ENCODE results near the gene KIAA0513.

The KIAA0513 gene

GRCh38 chr16:85107083-85107482 is 79.5 kb downstream of the KIAA0513 start:
- in situ Hi-C loops (cut with HindIII; ENCODE audit: low pct_ligation_motif_present, low sequenced_read_pairs) = no loop called here
- Histone ChIP-seq H3K4me3 (ENCODE audit: low read depth, low read length) (no peak overlapping the region), H3K27ac (no peak overlapping the region), H3K27me3 (replicated peaks) (no peaks in the 10 kb centered on the region), H3K36me3 (replicated peaks) (no peaks in the 10 kb centered on the region)
- DNase-seq = no peak
- TF ChIP-seq CTCF (IDR thresholded peaks at IDR 0.05; ENCODE audit: low read depth, low read length, missing control alignments) = no peak

- Histone ChIP-seq H3K27ac (no peak overlapping the region), H3K27me3 (replicated peaks) (no peaks in the 10 kb centered on the region), H3K4me3 (ENCODE audit: low read depth, low read length) (no peak overlapping the region), H3K36me3 (replicated peaks) (no peaks in the 10 kb centered on the region)
- no peak for TF ChIP-seq CTCF (IDR thresholded peaks at IDR 0.05; ENCODE audit: low read depth, low read length, missing control alignments)
- DNase-seq = no peak
- in situ Hi-C loops (cut with HindIII; ENCODE audit: low pct_ligation_motif_present, low sequenced_read_pairs) = no loop called here
Observed at GRCh38 chr16:85107532-85107931, 79.9 kb downstream of the KIAA0513 start.

- H3K4me3 ChIP-seq (ENCODE audit: low read depth, low read length) = no peak overlapping the region
- in situ Hi-C loops (cut with HindIII; ENCODE audit: low pct_ligation_motif_present, low sequenced_read_pairs) = no loop called here
- H3K27ac ChIP-seq = no peak overlapping the region
- no peaks in the 10 kb centered on the region for H3K27me3 ChIP-seq (replicated peaks)
- DNase-seq = no peak
- TF ChIP-seq CTCF (IDR thresholded peaks at IDR 0.05; ENCODE audit: low read depth, low read length, missing control alignments) = no peak
- H3K36me3 ChIP-seq (replicated peaks) = no peaks in the 10 kb centered on the region
Observed at GRCh38 chr16:85110105-85110504, 82.5 kb downstream of the KIAA0513 start.

GRCh38 chr16:85111184-85111583 is 83.6 kb downstream of the KIAA0513 start:
- TF ChIP-seq CTCF (IDR thresholded peaks at IDR 0.05; ENCODE audit: low read depth, low read length, missing control alignments) = no peak
- DNase-seq = no peak
- in situ Hi-C loops (cut with HindIII; ENCODE audit: low pct_ligation_motif_present, low sequenced_read_pairs) = no loop called here
- Histone ChIP-seq H3K36me3 (replicated peaks) (no peaks in the 10 kb centered on the region), H3K27ac (no peak overlapping the region), H3K4me3 (ENCODE audit: low read depth, low read length) (no peak overlapping the region), H3K27me3 (replicated peaks) (no peaks in the 10 kb centered on the region)

- H3K27ac ChIP-seq = no peak within 1 kb of the TSS
- no peak for DNase-seq
- no peak within 1 kb of the TSS for H3K4me3 ChIP-seq (ENCODE audit: low read depth, low read length)
- no peaks in the 10 kb centered on the region for H3K36me3 ChIP-seq (replicated peaks)
- TF ChIP-seq CTCF (IDR thresholded peaks at IDR 0.05; ENCODE audit: low read depth, low read length, missing control alignments) = no peak
- H3K27me3 ChIP-seq (replicated peaks) = no peaks in the 10 kb centered on the region
- in situ Hi-C loops (cut with HindIII; ENCODE audit: low pct_ligation_motif_present, low sequenced_read_pairs) = no loop called here
Observed at GRCh38 chr16:85112364-85112763, 84.8 kb downstream of the KIAA0513 start, which contains the start of gene CIBAR2. Gene CIBAR2, minus strand, starts transcription at chr16:85112472. Its CDS starts 120 bp downstream, at chr16:85112352.

- Histone ChIP-seq H3K36me3 (replicated peaks) (no peaks in the 10 kb centered on the region), H3K27ac (no peak overlapping the region), H3K27me3 (replicated peaks) (no peaks in the 10 kb centered on the region), H3K4me3 (ENCODE audit: low read depth, low read length) (no peak overlapping the region)
- in situ Hi-C loops (cut with HindIII; ENCODE audit: low pct_ligation_motif_present, low sequenced_read_pairs) = no loop called here
- no peak for DNase-seq
- no peak for TF ChIP-seq CTCF (IDR thresholded peaks at IDR 0.05; ENCODE audit: low read depth, low read length, missing control alignments)
Observed at GRCh38 chr16:85113168-85113733, 85.7 kb downstream of the KIAA0513 start.
